Gastrocnemius medialis (tissue), 4 donors: ENCODE measurements around the gene PDE4D. TPM values are rescaled to one million over a fixed set of nuclear protein-coding genes. Genes with fewer than 3 reads are reported as not detected.

Experiments
- ATAC-seq, 2 donors: fragments of 150-250 bp; one replicate each; pipeline ENCODE4 v1.9.1; 2016
- DNase-seq, 2 donors: peaks; one replicate each; pipeline ENCODE4 v3.0.0-alpha.2; 2019
- H3K27ac ChIP-seq, 4 donors: fragments of 200-600 bp; sonication (generic); 1 replicate in 1 of 4; 2 replicates in 3 of 4; pipeline ENCODE4 v1.5.1; 2016 to 2018; ENCODE audit warnings: mild to moderate bottlenecking in 2 of 4, moderate library complexity in 1 of 4
- H3K27me3 ChIP-seq, 3 donors: fragments of 200-600 bp; sonication (generic) in 2 of 3; 1 replicate in 1 of 3; 2 replicates in 2 of 3; pipeline versions ENCODE4 v1.5.1 to v1.6.0; 2016 to 2019; ENCODE audit warnings: mild to moderate bottlenecking in 1 of 3, moderate library complexity in 1 of 3
- H3K36me3 ChIP-seq, 2 donors: fragments of 200-600 bp; sonication (generic) in 1 of 2; one replicate each; pipeline ENCODE4 v1.5.1; 2017 to 2018
- H3K4me1 ChIP-seq, 2 donors: fragments of 200-600 bp; sonication (generic) in 1 of 2; one replicate each; pipeline ENCODE4 v1.5.1; 2016 to 2017; ENCODE audit warnings: mild to moderate bottlenecking in 2 of 2
- H3K4me3 ChIP-seq, 4 donors: fragments of 200-600 bp; sonication (generic) in 3 of 4; 1 replicate in 1 of 4; 2 replicates in 3 of 4; pipeline ENCODE4 v1.5.1; 2016 to 2019; ENCODE audit warnings: mild to moderate bottlenecking in 2 of 4
- H3K9me3 ChIP-seq, 3 donors: fragments of 200-600 bp; sonication (generic) in 2 of 3; 1 replicate in 1 of 3; 2 replicates in 2 of 3; pipeline ENCODE4 v1.5.1; 2016 to 2019
- CTCF ChIP-seq, 5 experiments: fragments of 450-650 bp in 3 of 5; fragments of 200-600 bp in 2 of 5; sonication (generic) in 2 of 5; IDR thresholded peaks in 4 of 5; conservative IDR thresholded peaks in 1 of 5; 1 replicate in 4 of 5; 2 replicates in 1 of 5; pipeline ENCODE4 v1.5.1; 2016 to 2019; ENCODE audit warnings: antibody characterized with exemption in 5 of 5, mild to moderate bottlenecking in 3 of 5, moderate library complexity in 3 of 5
- POLR2A ChIP-seq, 2 donors: fragments of 450-650 bp; IDR thresholded peaks; one replicate each; pipeline ENCODE4 v1.6.1; 2017; ENCODE audit warnings: antibody characterized with exemption in 2 of 2, mild to moderate bottlenecking in 2 of 2, moderate library complexity in 2 of 2
- in situ Hi-C, 4 donors: fragments of 200-750 bp; cut with MboI; loops; one replicate each; pipeline versions ENCODE4 v1.15.0 to v1.8.0; 2017; ENCODE audit warnings: low sequenced_read_pairs in 4 of 4
- intact Hi-C: fragments of 100-400 bp; cut with DNase I; formaldehyde crosslinking; loops from one replicate; pipeline ENCODE4 v1.15.1; 2023; ENCODE audit warnings: low total_unique reads
- total RNA-seq, 4 donors: library from RNA; depleted of rRNA; stranded (reverse); fragments of >200 nt; gene quantifications; one replicate each; pipeline versions ENCODE4 v1.1.0 to v1.2.3, GENCODE V29; 2016

Gene PDE4D
- total RNA-seq, 4 donors from 2014 or later, result 133 to 223 (median 185) TPM

- DNase-seq, result no peak
- no peaks in the 10 kb centered on the region for H3K9me3 ChIP-seq
- TF ChIP-seq CTCF (IDR thresholded peaks at IDR 0.05 in 4 of 5, conservative IDR thresholded peaks at IDR 0.05 in 1 of 5) (no peak), POLR2A (IDR thresholded peaks at IDR 0.05) (no peak)
- H3K27ac ChIP-seq, result peak overlapping the region; percentile 54 to 80 (median 62)
- H3K36me3 ChIP-seq, result no peaks in the 10 kb centered on the region
- ATAC-seq, result peak in 1 of 2 donors; percentile 9
- peak overlapping the region; percentile 39 to 48 (median 44) for H3K4me3 ChIP-seq
- in situ Hi-C loops, result no loop called here
- intact Hi-C loops, result loop anchor here (5.0 kb wide), 1 partner anchor 76 kb away; no protein-coding TSS in a partner anchor
- H3K4me1 ChIP-seq, result peaks cover 60 to 76% of the 10 kb centered on the region in 2 donors
- no peaks in the 10 kb centered on the region for H3K27me3 ChIP-seq
Observed at GRCh38 chr5:59276325-59276675, 617.2 kb downstream of the PDE4D start.

GRCh38 chr5:59275510-59276324 lies 617.8 kb downstream of the PDE4D start:
- peak overlapping the region; percentile 39 to 48 (median 44) for H3K4me3 ChIP-seq
- H3K36me3 ChIP-seq, result no peaks in the 10 kb centered on the region
- in situ Hi-C loops, result no loop called here
- no peak for TF ChIP-seq CTCF (IDR thresholded peaks at IDR 0.05 in 4 of 5, conservative IDR thresholded peaks at IDR 0.05 in 1 of 5)
- peak in 1 of 2 donors; percentile 13 for TF ChIP-seq POLR2A (IDR thresholded peaks at IDR 0.05)
- H3K4me1 ChIP-seq, result peaks cover 61 to 74% of the 10 kb centered on the region in 2 donors
- intact Hi-C loops, result loop anchor here (5.0 kb wide), 1 partner anchor 77 kb away; no protein-coding TSS in a partner anchor
- no peaks in the 10 kb centered on the region for H3K9me3 ChIP-seq
- DNase-seq (no peak), ATAC-seq (peak; percentile 61 to 63)
- no peaks in the 10 kb centered on the region for H3K27me3 ChIP-seq
- peak overlapping the region; percentile 54 to 80 (median 62) for H3K27ac ChIP-seq

GRCh38 chr5:59275170-59275509 lies 618.4 kb downstream of the PDE4D start:
- no peaks in the 10 kb centered on the region for H3K9me3 ChIP-seq
- H3K27ac ChIP-seq, result peak overlapping the region; percentile 54 to 80 (median 62)
- ATAC-seq (no peak), DNase-seq (no peak)
- peak overlapping the region; percentile 39 to 48 (median 44) for H3K4me3 ChIP-seq
- TF ChIP-seq CTCF (IDR thresholded peaks at IDR 0.05 in 4 of 5, conservative IDR thresholded peaks at IDR 0.05 in 1 of 5) (no peak), POLR2A (IDR thresholded peaks at IDR 0.05) (no peak)
- H3K27me3 ChIP-seq, result no peaks in the 10 kb centered on the region
- in situ Hi-C loops (no loop called here), intact Hi-C loops (loop anchor here (5.0 kb wide), 1 partner anchor 77 kb away; no protein-coding TSS in a partner anchor)
- H3K4me1 ChIP-seq, result peaks cover 60 to 76% of the 10 kb centered on the region in 2 donors
- H3K36me3 ChIP-seq, result no peaks in the 10 kb centered on the region

- TF ChIP-seq POLR2A (IDR thresholded peaks at IDR 0.05), result no peak
- H3K27me3 ChIP-seq, result no peaks in the 10 kb centered on the region
- in situ Hi-C loops, result no loop called here
- no peaks in the 10 kb centered on the region for H3K9me3 ChIP-seq
- H3K27ac ChIP-seq, result peak overlapping the region; percentile 54 to 80 (median 62)
- DNase-seq, result no peak
- intact Hi-C loops, result no loop called here
- peak overlapping the region in 3 of 4 donors; percentile 8 to 45 (median 43) for H3K4me3 ChIP-seq
- no peak for ATAC-seq
- peaks cover 60 to 75% of the 10 kb centered on the region in 2 donors for H3K4me1 ChIP-seq
- H3K36me3 ChIP-seq, result no peaks in the 10 kb centered on the region
Observed at GRCh38 chr5:59274106-59274636, 619.4 kb downstream of the PDE4D start.

GRCh38 chr5:59272809-59273427 lies 620.6 kb downstream of the PDE4D start:
- H3K9me3 ChIP-seq, result no peaks in the 10 kb centered on the region
- H3K4me1 ChIP-seq, result peaks cover 54 to 79% of the 10 kb centered on the region in 2 donors
- no peak for DNase-seq
- intact Hi-C loops, result no loop called here
- no peak for ATAC-seq
- peak overlapping the region in 3 of 4 donors; percentile 13 to 55 (median 26) for H3K27ac ChIP-seq
- in situ Hi-C loops, result no loop called here
- no peaks in the 10 kb centered on the region for H3K27me3 ChIP-seq
- TF ChIP-seq POLR2A (IDR thresholded peaks at IDR 0.05), result no peak
- TF ChIP-seq CTCF (IDR thresholded peaks at IDR 0.05 in 4 of 5, conservative IDR thresholded peaks at IDR 0.05 in 1 of 5), result no peak
- H3K36me3 ChIP-seq, result no peaks in the 10 kb centered on the region
- H3K4me3 ChIP-seq, result no peak overlapping the region
